Progenitor cell of endocrine pancreas (in vitro differentiated cells): Measurements from ENCODE around the gene SYNPO. TPM values are rescaled to one million over a fixed set of nuclear protein-coding genes. Genes with fewer than 3 reads are reported as not detected.

Experiments
- DNase-seq: peaks from one replicate; pipeline ENCODE4 v3.0.0; 2021; ENCODE audit warnings: low spot score; ENCODE audit not compliant: unreplicated experiment
- H3K27ac Mint-ChIP-seq: 2 replicates; pipeline ENCODE4 v1.8.0; 2021; ENCODE audit warnings: mild to moderate bottlenecking, moderate library complexity, mixed read lengths
- H3K27me3 Mint-ChIP-seq: 2 replicates; pipeline ENCODE4 v1.8.0; 2021; ENCODE audit warnings: mixed read lengths
- H3K36me3 Mint-ChIP-seq: 2 replicates; pipeline ENCODE4 v1.8.0; 2022; ENCODE audit warnings: mixed read lengths; ENCODE audit not compliant: insufficient read depth
- H3K4me1 Mint-ChIP-seq: 2 replicates; pipeline ENCODE4 v1.8.0; 2021; ENCODE audit warnings: low read depth, mixed read lengths
- H3K4me3 Mint-ChIP-seq: 2 replicates; pipeline ENCODE4 v1.8.0; 2021; ENCODE audit warnings: low read depth, mild to moderate bottlenecking, moderate library complexity, mixed read lengths
- H3K9me3 Mint-ChIP-seq: 2 replicates; pipeline ENCODE4 v1.8.0; 2021; ENCODE audit warnings: low read depth, mixed read lengths
- CTCF ChIP-seq: fragments of 200-600 bp; sonication (generic); IDR thresholded peaks from one replicate; pipeline ENCODE4 v1.5.0; 2021; ENCODE audit warnings: antibody characterized with exemption, mild to moderate bottlenecking; ENCODE audit not compliant: unreplicated experiment
- total RNA-seq: library from RNA; stranded (reverse); gene quantifications from 2 replicates; pipeline ENCODE4 v1.2.1, GENCODE V29; 2021

The SYNPO gene
- total RNA-seq, 1 donor from 2014 or later: 1.5 TPM

GRCh38 chr5:150596313-150596712, 44.1 kb upstream of the SYNPO start:
- DNase-seq: no peak
- no peak overlapping the region for H3K4me3 Mint-ChIP-seq
- H3K27me3 Mint-ChIP-seq: no peaks in the 10 kb centered on the region
- peaks cover 10% of the 10 kb centered on the region for H3K4me1 Mint-ChIP-seq
- no peak overlapping the region for H3K27ac Mint-ChIP-seq
- no peaks in the 10 kb centered on the region for H3K36me3 Mint-ChIP-seq
- H3K9me3 Mint-ChIP-seq: no peaks in the 10 kb centered on the region
- no peak for TF ChIP-seq CTCF

- Mint-ChIP-seq H3K4me1 (peaks cover 10% of the 10 kb centered on the region), H3K27me3 (no peaks in the 10 kb centered on the region), H3K27ac (no peak overlapping the region), H3K36me3 (no peaks in the 10 kb centered on the region), H3K4me3 (no peak overlapping the region), H3K9me3 (no peaks in the 10 kb centered on the region)
- no peak for TF ChIP-seq CTCF
- no peak for DNase-seq
These were observed 43.6 kb upstream of the SYNPO start for GRCh38 chr5:150596826-150597225.

- Mint-ChIP-seq H3K27ac (no peak overlapping the region), H3K4me1 (peaks cover 10% of the 10 kb centered on the region), H3K9me3 (no peaks in the 10 kb centered on the region), H3K4me3 (no peak overlapping the region), H3K27me3 (no peaks in the 10 kb centered on the region), H3K36me3 (no peaks in the 10 kb centered on the region)
- no peak for TF ChIP-seq CTCF
- no peak for DNase-seq
These were observed 42.5 kb upstream of the SYNPO start for GRCh38 chr5:150598006-150598405.

GRCh38 chr5:150598821-150599273, 41.6 kb upstream of the SYNPO start:
- Mint-ChIP-seq H3K9me3 (no peaks in the 10 kb centered on the region), H3K4me1 (peaks cover 10% of the 10 kb centered on the region), H3K27ac (no peak overlapping the region), H3K36me3 (no peaks in the 10 kb centered on the region), H3K4me3 (no peak overlapping the region), H3K27me3 (no peaks in the 10 kb centered on the region)
- no peak for TF ChIP-seq CTCF
- DNase-seq: no peak

GRCh38 chr5:150599281-150599680, 41.2 kb upstream of the SYNPO start:
- Mint-ChIP-seq H3K4me3 (no peak overlapping the region), H3K9me3 (no peaks in the 10 kb centered on the region), H3K36me3 (no peaks in the 10 kb centered on the region), H3K27me3 (no peaks in the 10 kb centered on the region), H3K27ac (no peak overlapping the region), H3K4me1 (peaks cover 10% of the 10 kb centered on the region)
- no peak for TF ChIP-seq CTCF
- DNase-seq: no peak
